K562 (cell line): ENCODE measurements around the gene ATAD2B. TPM values are rescaled to one million over a fixed set of nuclear protein-coding genes. Genes with fewer than 3 reads are reported as not detected.

Experiments
- ATAC-seq: fragments of 200-7000 bp; cut with Tn5 transposase; 3 replicates; pipeline ENCODE4 v1.9.1; 2020; ENCODE audit warnings: moderate library complexity
- BruUV-seq: library from RNA; stranded (reverse); fragments of 400-500 nt; replicated peaks from 2 replicates; lab custom pipeline; 2021; lab: Mats Ljungman, UMichigan
- CTCF ChIA-PET: fragments of 300-600 bp; formaldehyde crosslinking; extraction: SDS; loops from one replicate; lab custom pipeline; 2021; ENCODE audit warnings: low intra/inter-chr PET ratio; lab: Yijun Ruan, JAX
- POLR2A ChIA-PET: fragments of 300-600, 350-650 bp; sonication (Branson Sonifier 250); formaldehyde crosslinking; extraction: SDS; loops from one replicate; lab custom pipeline; 2021; ENCODE audit warnings: antibody characterized with exemption, inconsistent platforms; lab: Yijun Ruan, JAX
- DNase-seq, 4 experiments: peaks; one replicate each; pipeline versions ENCODE4 v3.0.0 to v3.0.0-alpha.2; 2011 to 2018; ENCODE audit warnings: low spot score in 3 of 4, mixed read lengths in 3 of 4; ENCODE audit errors: extremely low read depth in 1 of 4
- FAIRE-seq: peaks from 2 replicates; lab custom pipeline; 2011; peaks lifted over from hg19 to GRCh38; lab: Jason Lieb, UNC
- H2AFZ ChIP-seq: 2 replicates; pipeline ENCODE4 v1.6.0; 2011; ENCODE audit warnings: low read depth, low read length, control low read depth, inconsistent platforms
- H3K27ac ChIP-seq: fragments of 200-600 bp; 3 replicates; pipeline ENCODE4 v1.8.0; 2011; ENCODE audit warnings: low read depth, mild to moderate bottlenecking, control low read depth, inconsistent platforms, low read length, moderate library complexity, mixed read lengths; ENCODE audit errors: extremely low read depth
- H3K27me3 ChIP-seq, 2 experiments: fragments of 300-600 bp in 1 of 2; 2 replicates in 1 of 2; 3 replicates in 1 of 2; pipeline versions ENCODE4 v1.6.0 to v1.8.0; 2011; ENCODE audit warnings: inconsistent platforms in 2 of 2, low read length in 2 of 2, mild to moderate bottlenecking in 1 of 2, mixed read lengths in 1 of 2, moderate library complexity in 1 of 2; ENCODE audit not compliant: control insufficient read depth in 2 of 2, insufficient read depth in 2 of 2
- H3K36me3 ChIP-seq: fragments of 300-600 bp; 3 replicates; pipeline ENCODE4 v1.8.0; 2011; ENCODE audit warnings: mild to moderate bottlenecking, low read length, inconsistent platforms; ENCODE audit not compliant: control insufficient read depth, insufficient read depth
- H3K4me1 ChIP-seq, 2 experiments: fragments of 200-600 bp in 1 of 2; replicated peaks in 1 of 2; 2 replicates in 1 of 2; 3 replicates in 1 of 2; pipeline versions ENCODE4 v1.5.1 to v1.8.0; 2011; ENCODE audit warnings: inconsistent platforms in 2 of 2, low read length in 2 of 2, mild to moderate bottlenecking in 1 of 2, mixed read lengths in 1 of 2, moderate library complexity in 1 of 2; ENCODE audit not compliant: control insufficient read depth in 2 of 2, insufficient read depth in 2 of 2
- H3K4me2 ChIP-seq: 2 replicates; pipeline ENCODE4 v1.6.1; 2011; ENCODE audit warnings: low read length, control low read depth, inconsistent platforms, mixed read lengths; ENCODE audit not compliant: insufficient read depth
- H3K4me3 ChIP-seq: fragments of 200-600 bp; sonication (generic), shearing (Covaris generic); 2 replicates; pipeline ENCODE4 v1.5.1; 2016; ENCODE audit warnings: control low read depth, inconsistent platforms
- H3K79me2 ChIP-seq: fragments of 200-600 bp; 3 replicates; pipeline ENCODE4 v1.8.0; 2011; ENCODE audit warnings: low read length, inconsistent platforms; ENCODE audit not compliant: control insufficient read depth, insufficient read depth
- H3K9ac ChIP-seq, 2 experiments: 2 replicates each; pipeline versions ENCODE4 v1.6.0 to v1.6.1; 2011; ENCODE audit warnings: low read depth in 2 of 2, low read length in 2 of 2, control low read depth in 1 of 2, inconsistent platforms in 1 of 2, mild to moderate bottlenecking in 1 of 2, mixed read lengths in 1 of 2; ENCODE audit not compliant: insufficient read depth in 1 of 2
- H3K9me1 ChIP-seq: one replicate; pipeline ENCODE4 v1.6.0; 2011; ENCODE audit warnings: inconsistent platforms, mild to moderate bottlenecking, low read length, moderate library complexity; ENCODE audit not compliant: control insufficient read depth, insufficient read depth
- H3K9me3 ChIP-seq: replicated peaks from 2 replicates; pipeline ENCODE4 v1.5.1; 2011; ENCODE audit warnings: low read depth, low read length, inconsistent platforms; ENCODE audit not compliant: control insufficient read depth, insufficient read depth
- H4K20me1 ChIP-seq: replicated peaks from 2 replicates; pipeline ENCODE4 v1.6.1; 2011; ENCODE audit warnings: low read length, inconsistent platforms, mixed read lengths; ENCODE audit not compliant: control insufficient read depth, insufficient read depth
- BHLHE40 ChIP-seq: IDR thresholded peaks from 2 replicates; pipeline ENCODE4 v1.6.1; 2011; ENCODE audit warnings: low read length, improper control_type of control experiment
- MTF1 ChIP-seq: fragments of 250-450 bp; sonication (Bioruptor Pico); IDR thresholded peaks from 2 replicates; pipeline ENCODE4 v1.9.0; 2021; ENCODE audit warnings: moderate library complexity, mild to moderate bottlenecking, inconsistent platforms, borderline replicate concordance
- SMAD4 ChIP-seq: fragments of 250-450 bp; sonication (Bioruptor Pico); conservative IDR thresholded peaks from 2 replicates; pipeline ENCODE4 v1.8.0; 2021; ENCODE audit warnings: inconsistent platforms, mild to moderate bottlenecking, moderate library complexity
- WGBS: fragments of 100-300 bp; shearing (Covaris generic); methylation state at CpG from one replicate; pipeline ENCODE4 v1.1.6; 2016; ENCODE audit warnings: low coverage, mixed read lengths; ENCODE audit not compliant: insufficient coverage; ENCODE audit errors: missing lambda C conversion rate; 5-methylcytosine and 5-hydroxymethylcytosine counted together
- in situ Hi-C: fragments of 300-500 bp; cut with MboI; formaldehyde crosslinking; loops from 4 replicates; pipeline ENCODE4 v1.15.0; 2018; ENCODE audit warnings: inconsistent platforms, mixed read lengths
- intact Hi-C: fragments of 100-400 bp; cut with micrococcal nuclease; formaldehyde crosslinking; loops from 2 replicates; pipeline ENCODE4 v1.14.2; 2022
- polyA plus RNA-seq, 8 experiments: library from polyadenylated mRNA; depleted of rRNA in 4 of 8; stranded (reverse) in 5 of 8; unstranded in 3 of 8; fragments of >200 nt; fragmentation: Nextera tagmentation in 2 of 8; fragmentation: Illumina TruSeq in 1 of 8; extraction: Ambion mirVana in 2 of 8; extraction: Trizol in 1 of 8; gene quantifications; 2 replicates each; pipeline versions ENCODE4 v1.2.1 to v1.2.3, GENCODE V29; 2011 to 2014; ENCODE audit warnings: inconsistent platforms in 1 of 8, missing spikeins in 1 of 8
- total RNA-seq, 7 experiments: library from RNA; depleted of rRNA in 6 of 7; stranded (reverse); fragments of >200 nt in 6 of 7; fragmentation: Illumina TruSeq in 2 of 7; extraction: Trizol in 2 of 7; gene quantifications; 2 replicates each; pipeline versions ENCODE4 v1.2.1 to v1.2.3, GENCODE V29; 2011 to 2021; ENCODE audit warnings: low replicate concordance in 1 of 7
- TF ChIP-seq, protein P1 (sequence below), 2 experiments: fragments of 200-800 bp in 1 of 2; sonication (Bioruptor generic) in 1 of 2; sonication (generic) in 1 of 2; formaldehyde crosslinking in 1 of 2; IDR thresholded peaks in 1 of 2; conservative IDR thresholded peaks in 1 of 2; 2 replicates each; pipeline versions ENCODE4 v1.5.0 to v1.6.1; 2016 to 2020; ENCODE audit warnings: missing compliant biosample characterization in 1 of 2, missing genetic modification characterization in 1 of 2, missing genetic modification reagents in 1 of 2

The ATAD2B gene
- total and polyA plus RNA-seq, 9 of the 15 experiments (the other 6 are each of a cell fraction or from before 2014, with no cell fraction given) = 3.2 to 21.6 (median 11.4) TPM

DNA sequence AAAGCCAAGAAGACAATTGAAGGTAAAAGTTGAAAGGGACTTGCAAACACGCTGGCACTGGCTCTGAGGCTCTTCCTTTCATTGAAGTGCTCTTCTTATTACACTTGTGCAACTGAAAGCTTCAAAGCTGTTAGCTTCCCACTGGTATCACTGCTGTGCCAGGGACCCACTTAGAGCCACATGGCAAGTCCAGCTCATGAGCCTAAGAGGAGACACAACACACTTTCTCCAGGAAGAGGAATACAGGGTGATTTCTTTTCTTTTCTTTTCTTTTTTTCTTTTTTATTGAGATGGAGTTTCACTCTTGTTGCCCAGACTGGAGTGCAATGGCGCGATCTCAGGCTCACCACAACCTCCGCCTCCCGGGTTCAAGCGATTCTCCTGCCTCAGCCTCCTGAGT, 218.2 kb downstream of the ATAD2B start:
- H3K4me3 ChIP-seq = no peak overlapping the region
- H3K27me3 ChIP-seq = no peaks in the 10 kb centered on the region
- in situ Hi-C loops = no loop called here
- no peak for ATAC-seq
- TF ChIP-seq MTF1 (no peak), SMAD4 (CRISPR knock-in tag) (no peak), BHLHE40 (no peak)
- TF ChIP-seq, protein P1, sequence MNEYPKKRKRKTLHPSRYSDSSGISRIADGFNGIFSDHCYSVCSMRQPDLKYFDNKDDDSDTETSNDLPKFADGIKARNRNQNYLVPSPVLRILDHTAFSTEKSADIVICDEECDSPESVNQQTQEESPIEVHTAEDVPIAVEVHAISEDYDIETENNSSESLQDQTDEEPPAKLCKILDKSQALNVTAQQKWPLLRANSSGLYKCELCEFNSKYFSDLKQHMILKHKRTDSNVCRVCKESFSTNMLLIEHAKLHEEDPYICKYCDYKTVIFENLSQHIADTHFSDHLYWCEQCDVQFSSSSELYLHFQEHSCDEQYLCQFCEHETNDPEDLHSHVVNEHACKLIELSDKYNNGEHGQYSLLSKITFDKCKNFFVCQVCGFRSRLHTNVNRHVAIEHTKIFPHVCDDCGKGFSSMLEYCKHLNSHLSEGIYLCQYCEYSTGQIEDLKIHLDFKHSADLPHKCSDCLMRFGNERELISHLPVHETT (CRISPR knock-in tag; conservative IDR thresholded peaks at IDR 0.05 in 1 of 2, IDR thresholded peaks at IDR 0.05 in 1 of 2) = no peak
- BruUV-seq = no TSS peak
- no peak overlapping the region for H3K4me2 ChIP-seq
- POLR2A ChIA-PET = no interaction called here
- peaks cover 8 to 12% of the 10 kb centered on the region in 2 experiments; a peak in 4 of 5 replicates for H3K4me1 ChIP-seq
- H3K9ac ChIP-seq = no peak overlapping the region
- intact Hi-C loops = no loop called here
- H3K9me3 ChIP-seq = no peaks in the 10 kb centered on the region
- H3K79me2 ChIP-seq = no peaks in the 10 kb centered on the region
- DNase-seq = no peak
- H3K27ac ChIP-seq = no peak overlapping the region
- H4K20me1 ChIP-seq = no peaks in the 10 kb centered on the region
- no peak overlapping the region for H2AFZ ChIP-seq
- CTCF ChIA-PET = no interaction called here
- 58% methylated on average over 1 of the region's 6 CpGs for WGBS
- no peaks in the 10 kb centered on the region for H3K36me3 ChIP-seq
- no peaks in the 10 kb centered on the region for H3K9me1 ChIP-seq
- no peak for FAIRE-seq
